Muscle of leg (tissue), 11 donors: ENCODE results near the gene FDX2. TPM values are rescaled to one million over a fixed set of nuclear protein-coding genes. Genes with fewer than 3 reads are reported as not detected.

Experiments
- DNase-seq: peaks from one replicate; pipeline ENCODE4 v3.0.0; 2013
- H3K27ac ChIP-seq: one replicate; pipeline ENCODE4 v1.5.1; 2013; ENCODE audit warnings: mild to moderate bottlenecking, low read length, control low read depth
- H3K27me3 ChIP-seq: one replicate; pipeline ENCODE4 v1.6.1; 2013; ENCODE audit warnings: low read length; ENCODE audit not compliant: control insufficient read depth, insufficient read depth
- H3K36me3 ChIP-seq: one replicate; pipeline ENCODE4 v1.6.1; 2013; ENCODE audit warnings: low read length; ENCODE audit not compliant: control insufficient read depth, insufficient read depth
- H3K4me1 ChIP-seq: one replicate; pipeline ENCODE4 v1.6.1; 2013; ENCODE audit warnings: low read length; ENCODE audit not compliant: control insufficient read depth, insufficient read depth
- H3K4me3 ChIP-seq: one replicate; pipeline ENCODE4 v1.5.1; 2013; ENCODE audit warnings: low read length, control low read depth
- H3K9me3 ChIP-seq: replicated peaks from 2 replicates; pipeline ENCODE4 v1.6.1; 2013; ENCODE audit warnings: low read depth, low read length; ENCODE audit not compliant: control insufficient read depth
- WGBS: methylation state at CpG from one replicate; pipeline ENCODE4 v1.1.5; 2013; ENCODE audit warnings: missing lambda C conversion rate; ENCODE audit not compliant: insufficient coverage; 5-methylcytosine and 5-hydroxymethylcytosine counted together
- polyA plus RNA-seq, 8 donors: library from polyadenylated mRNA; unstranded; fragments of 120-200 nt; gene quantifications; one replicate each; pipeline versions ENCODE4 v1.2.1 to v1.2.3, GENCODE V29; 2013; ENCODE audit warnings: inconsistent platforms in 1 of 8, low replicate concordance in 1 of 8; ENCODE audit not compliant: insufficient read length in 8 of 8, insufficient read depth in 1 of 8
- total RNA-seq: library from RNA; stranded (reverse); fragments of 120-200 nt; gene quantifications from one replicate; pipeline ENCODE4 v1.2.4, GENCODE V29; 2013

FDX2 gene
- total and polyA plus RNA-seq, 9 donors: 16.9 to 21.6 (median 19.1) TPM

GRCh38 chr19:10321874-10322835 is 6.3 kb upstream of the FDX2 start:
- no peaks in the 10 kb centered on the region for H3K4me1 ChIP-seq
- H3K36me3 ChIP-seq: peaks cover 83% of the 10 kb centered on the region
- WGBS: 89% methylated on average over 10 of the region's 19 CpGs
- H3K4me3 ChIP-seq: no peak overlapping the region
- no peak for DNase-seq
- no peaks in the 10 kb centered on the region for H3K9me3 ChIP-seq
- H3K27ac ChIP-seq: no peak overlapping the region
- H3K27me3 ChIP-seq: no peaks in the 10 kb centered on the region

GRCh38 chr19:10321417-10321797 is 5.6 kb upstream of the FDX2 start:
- H3K36me3 ChIP-seq: peaks cover 81% of the 10 kb centered on the region

DNA sequence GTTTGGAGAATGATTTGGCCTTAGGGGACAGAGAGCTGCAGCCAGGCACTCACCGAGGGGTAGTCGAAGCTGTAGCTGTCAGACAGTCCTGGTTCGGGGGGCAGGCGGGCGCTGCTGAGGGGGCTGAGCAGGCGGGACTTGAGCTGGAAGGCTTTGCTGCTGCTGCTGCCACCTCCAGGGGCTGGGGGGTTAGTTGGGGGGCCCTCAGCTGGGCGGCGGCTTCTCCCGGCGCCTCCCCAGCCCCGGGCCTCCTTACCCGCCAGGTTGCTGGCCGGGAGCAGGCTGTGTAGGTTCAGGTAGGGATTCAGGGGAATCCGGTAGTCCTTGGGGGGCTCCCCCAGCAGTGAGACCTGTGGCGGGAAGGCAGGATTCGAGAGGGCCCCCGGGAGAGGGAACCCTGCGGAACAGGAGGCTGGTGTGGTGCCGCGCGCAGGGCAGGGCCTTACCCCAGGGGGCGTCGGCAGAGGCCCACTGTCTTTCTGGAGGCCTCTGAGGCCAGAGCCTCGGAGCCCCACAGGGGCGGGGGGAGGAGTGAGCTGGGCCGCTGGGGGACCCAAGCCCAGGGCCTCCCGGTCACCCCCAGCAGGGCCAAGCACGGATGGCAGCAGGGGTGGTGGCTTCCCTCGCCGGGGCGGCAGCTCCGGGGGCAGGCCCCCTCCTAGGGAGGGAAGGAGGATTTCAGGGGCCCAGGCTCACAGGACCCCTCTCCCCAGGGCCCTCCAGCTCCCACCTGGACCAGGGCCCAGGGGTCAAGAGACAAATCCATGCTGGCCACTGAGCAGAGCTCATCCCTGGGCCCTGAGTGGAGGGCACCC is 5.0 kb upstream of the FDX2 start:
- DNase-seq: no peak
- H3K27me3 ChIP-seq: no peaks in the 10 kb centered on the region
- WGBS: 85% methylated on average over 19 of the region's 32 CpGs
- no peak overlapping the region for H3K27ac ChIP-seq
- H3K4me1 ChIP-seq: peaks cover 3% of the 10 kb centered on the region
- peaks cover 78% of the 10 kb centered on the region for H3K36me3 ChIP-seq
- no peaks in the 10 kb centered on the region for H3K9me3 ChIP-seq
- H3K4me3 ChIP-seq: no peak overlapping the region

More at GRCh38 chr19:10321417-10321797, 5.6 kb upstream of the FDX2 start:
- H3K27ac ChIP-seq: no peak overlapping the region
- no peak for DNase-seq
- H3K27me3 ChIP-seq: no peaks in the 10 kb centered on the region
- H3K4me1 ChIP-seq: no peaks in the 10 kb centered on the region
- WGBS: 86% methylated on average over 8 of the region's 11 CpGs
- H3K4me3 ChIP-seq: no peak overlapping the region
- no peaks in the 10 kb centered on the region for H3K9me3 ChIP-seq

- peaks cover 65% of the 10 kb centered on the region for H3K36me3 ChIP-seq
- no peaks in the 10 kb centered on the region for H3K27me3 ChIP-seq
- 87% methylated on average over 10 of the region's 13 CpGs for WGBS
- no peak overlapping the region for H3K4me3 ChIP-seq
- peaks cover 3% of the 10 kb centered on the region for H3K4me1 ChIP-seq
- no peak overlapping the region for H3K27ac ChIP-seq
- DNase-seq: no peak
- no peaks in the 10 kb centered on the region for H3K9me3 ChIP-seq
Measured at GRCh38 chr19:10318807-10319682, 3.2 kb upstream of the FDX2 start.

DNA sequence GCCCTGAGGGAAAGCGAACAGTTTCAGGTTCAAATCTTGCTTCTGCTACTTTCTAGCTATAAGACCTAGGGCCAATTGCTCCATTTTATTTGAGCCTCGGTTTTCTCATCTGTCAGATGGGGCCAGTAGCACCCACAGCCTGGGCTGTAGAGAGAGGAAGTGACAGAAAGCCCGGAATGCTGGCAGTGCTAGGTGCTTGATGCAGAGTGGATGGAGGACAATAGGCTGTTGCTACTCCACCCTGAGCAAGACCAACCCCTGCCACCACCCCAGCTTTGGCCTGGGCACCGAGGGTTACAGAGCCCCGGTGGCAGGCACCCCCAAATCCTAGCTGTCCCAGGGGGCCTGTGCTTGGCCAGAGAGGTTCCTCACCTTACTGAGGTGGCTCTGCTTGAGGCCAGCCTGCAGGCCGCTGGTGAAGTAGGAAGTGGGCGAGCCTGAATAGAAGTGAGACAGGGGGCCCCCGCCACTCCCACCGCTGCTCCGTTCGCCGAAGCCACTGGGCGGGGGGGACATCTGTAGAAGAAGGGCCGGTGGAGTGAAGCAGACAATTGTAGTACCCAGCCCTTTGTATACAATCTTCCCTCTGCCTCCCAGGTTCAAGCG is 2.1 kb upstream of the FDX2 start:
- peaks cover 55% of the 10 kb centered on the region for H3K36me3 ChIP-seq
- no peak overlapping the region for H3K4me3 ChIP-seq
- DNase-seq: no peak
- peaks cover 3% of the 10 kb centered on the region for H3K4me1 ChIP-seq
- H3K27me3 ChIP-seq: no peaks in the 10 kb centered on the region
- no peak overlapping the region for H3K27ac ChIP-seq
- no peaks in the 10 kb centered on the region for H3K9me3 ChIP-seq
- WGBS: 93% methylated on average over 10 of the region's 15 CpGs

GRCh38 chr19:10317045-10317856 is 1.4 kb upstream of the FDX2 start:
- WGBS: 83% methylated on average over 10 of the region's 29 CpGs
- Histone ChIP-seq H3K9me3 (no peaks in the 10 kb centered on the region), H3K4me3 (no peak overlapping the region), H3K36me3 (peaks cover 47% of the 10 kb centered on the region), H3K4me1 (peaks cover 3% of the 10 kb centered on the region), H3K27me3 (no peaks in the 10 kb centered on the region), H3K27ac (no peak overlapping the region)
- DNase-seq: no peak

DNA sequence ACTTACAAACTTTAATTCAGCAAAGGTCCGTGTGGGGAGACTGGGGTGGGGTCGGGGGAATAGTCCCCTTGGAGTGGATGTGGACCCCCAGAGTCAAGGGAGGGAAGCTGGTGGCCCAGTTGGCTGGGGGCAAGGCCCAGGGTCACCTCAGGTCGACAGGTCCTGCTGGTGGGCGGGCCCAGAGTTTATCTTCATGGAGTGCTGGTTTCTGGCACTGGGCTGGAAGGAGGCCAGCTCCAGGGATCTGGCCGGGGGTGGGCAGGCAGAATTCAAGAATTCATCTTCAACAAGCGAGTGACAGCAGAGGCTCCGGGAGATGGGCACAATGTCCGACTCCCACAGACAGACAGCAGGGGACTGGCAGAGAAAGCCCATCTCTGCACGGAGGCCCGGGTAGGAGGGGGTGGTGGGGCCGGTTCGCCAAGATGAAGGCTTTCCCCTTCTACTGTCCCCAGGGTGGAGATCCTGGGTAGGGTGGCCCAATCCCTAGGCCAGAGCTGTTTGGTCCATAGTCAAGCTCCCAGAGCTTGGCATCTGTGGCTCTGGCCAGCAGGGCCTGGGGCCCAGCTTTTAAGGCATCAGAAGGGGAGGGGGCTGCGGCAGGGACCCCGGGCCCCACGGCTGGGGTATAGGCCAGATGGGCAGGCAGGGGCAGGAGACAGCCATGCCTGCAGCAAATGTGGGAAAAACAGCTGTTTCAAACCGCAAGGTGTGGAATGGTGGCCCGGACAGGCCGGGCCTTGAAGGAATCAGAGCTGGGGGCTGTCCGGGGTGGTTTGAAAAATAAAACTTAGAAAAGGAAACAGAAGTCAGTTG is 622 bp upstream of the FDX2 start:
- Histone ChIP-seq H3K27me3 (no peaks in the 10 kb centered on the region), H3K27ac (no peak overlapping the region), H3K36me3 (peaks cover 40% of the 10 kb centered on the region), H3K4me1 (peaks cover 3% of the 10 kb centered on the region), H3K4me3 (no peak overlapping the region), H3K9me3 (no peaks in the 10 kb centered on the region)
- no peak for DNase-seq
- 66% methylated on average over 17 of the region's 19 CpGs for WGBS

DNA sequence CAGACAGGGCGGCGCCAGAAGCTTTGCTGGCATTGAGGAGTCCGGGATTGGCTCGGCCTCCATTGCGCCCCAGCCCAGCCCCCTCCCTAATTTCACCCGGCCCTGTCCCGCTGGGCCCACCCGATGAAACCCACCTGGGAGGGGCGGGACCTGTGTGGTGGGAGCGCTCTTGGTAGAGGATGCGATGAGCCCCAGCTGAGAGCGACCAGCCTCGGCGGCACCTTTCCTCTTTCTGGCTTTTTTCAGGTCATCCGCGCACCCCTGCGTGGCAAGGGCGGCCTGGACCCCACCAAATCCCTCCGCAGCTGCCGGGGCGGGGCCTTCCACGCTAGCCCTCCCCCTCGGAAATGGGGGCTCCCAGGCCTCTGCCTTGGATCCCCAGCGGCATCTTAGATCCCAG is 6.4 kb downstream of the FDX2 start, which contains the start of gene ZGLP1:
Gene ZGLP1 (minus strand): TSS at position 393 of the 400 bp plus-strand sequence.
- WGBS: 93% methylated on average over 17 of the region's 24 CpGs
- H3K4me1 ChIP-seq: no peaks in the 10 kb centered on the region
- no peaks in the 10 kb centered on the region for H3K9me3 ChIP-seq
- no peaks in the 10 kb centered on the region for H3K27me3 ChIP-seq
- DNase-seq: no peak
- H3K4me3 ChIP-seq: no peak within 1 kb of the TSS
- peaks cover 15% of the 10 kb centered on the region for H3K36me3 ChIP-seq
- no peak within 1 kb of the TSS for H3K27ac ChIP-seq
